Measurements from ENCODE around the gene EEF1E1. TPM values are rescaled to one million over a fixed set of nuclear protein-coding genes. Genes with fewer than 3 reads are reported as not detected.

EEF1E1 gene
- total and polyA plus RNA-seq, 2 experiments from 2014 or later = 46.7 to 61.3 TPM

DNA sequence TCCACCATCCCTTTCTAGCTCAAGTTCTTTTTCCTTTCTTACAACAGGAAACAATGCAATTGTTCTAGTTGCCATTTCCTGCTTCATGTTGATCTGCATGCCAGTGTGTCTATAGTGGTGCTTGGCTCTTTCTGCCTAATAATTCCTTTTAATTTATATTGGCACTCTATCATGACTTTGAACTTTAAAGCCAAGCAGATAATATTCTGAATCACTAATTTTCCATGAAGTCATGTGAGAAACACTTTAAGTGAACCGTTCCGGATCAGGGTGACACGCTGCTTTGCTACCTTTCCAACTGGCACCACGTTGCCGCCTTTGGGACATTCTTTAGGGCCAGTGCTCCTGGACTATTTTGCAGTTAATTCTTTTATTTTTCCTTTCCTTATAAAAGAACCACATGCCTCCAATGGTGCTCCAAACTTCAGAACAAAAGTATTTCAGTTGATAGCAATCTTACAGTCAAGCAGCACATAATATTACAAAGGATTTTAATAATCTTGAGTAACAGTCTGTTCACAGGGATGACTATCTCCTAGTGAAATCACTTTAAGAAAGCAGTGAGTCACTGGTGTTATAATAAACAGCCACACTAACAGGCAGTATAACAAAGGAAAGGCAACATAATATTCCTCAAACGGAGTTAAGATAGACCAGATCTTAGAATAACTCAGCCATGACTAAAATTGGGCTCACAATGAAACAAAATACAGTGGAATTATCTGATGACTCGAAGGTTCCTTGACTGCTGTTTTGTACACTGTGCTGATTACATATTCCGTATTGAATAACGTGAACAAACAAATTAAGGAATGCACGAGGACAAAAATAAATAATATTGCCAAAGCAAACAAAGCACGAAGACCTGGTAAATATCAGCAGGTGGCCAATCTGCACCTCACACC lies 19.1 kb downstream of the EEF1E1 start:
- 0 out of 2 replicates have a peak, but pooled peaks have one; percentile 57 for TF ChIP-seq EZH2phosphoT487 (IDR thresholded peaks at IDR 0.05; ENCODE audit: insufficient read depth, low read depth)
- TF ChIP-seq EZH2 (IDR thresholded peaks at IDR 0.05; ENCODE audit: insufficient read depth, poor library complexity, severe bottlenecking) = no peak
- Histone ChIP-seq H3K4me2 (ENCODE audit: unreplicated experiment) (peak overlapping the region; percentile 83), H3K79me2 (ENCODE audit: insufficient read depth) (peaks cover 27% of the 10 kb centered on the region), H4K20me1 (ENCODE audit: insufficient read depth) (no peaks in the 10 kb centered on the region), H3K4me1 (ENCODE audit: insufficient read depth) (peaks cover 67% of the 10 kb centered on the region), H2AFZ (0 out of 2 replicates have a peak overlapping the region, but pooled peaks have one; percentile 12), H3K9ac (peak overlapping the region; percentile 59), H3K36me3 (ENCODE audit: low read depth) (peaks cover 4% of the 10 kb centered on the region; the same call in 1 of the 2 replicates), H3K27me3 (replicated peaks; ENCODE audit: insufficient read depth) (no peaks in the 10 kb centered on the region), H3K4me3 (peak overlapping the region; percentile 49), H3F3A (ENCODE audit: insufficient read depth) (peaks cover 67% of the 10 kb centered on the region), H3K9me3 (ENCODE audit: low read depth) (no peaks in the 10 kb centered on the region), H3K27ac (peak overlapping the region; percentile 90), H3K9me2 (ENCODE audit: insufficient read depth) (no peaks in the 10 kb centered on the region)
- 12% methylated on average over 11 of the region's 11 CpGs for WGBS, 2 experiments (ENCODE audit: low coverage in 1 of 2, low lambda C conversion rate in 2 of 2, missing lambda C conversion rate in 2 of 2)
- in situ Hi-C loops (cut with MboI) = no loop called here
- DNase-seq = peak; percentile 96

DNA sequence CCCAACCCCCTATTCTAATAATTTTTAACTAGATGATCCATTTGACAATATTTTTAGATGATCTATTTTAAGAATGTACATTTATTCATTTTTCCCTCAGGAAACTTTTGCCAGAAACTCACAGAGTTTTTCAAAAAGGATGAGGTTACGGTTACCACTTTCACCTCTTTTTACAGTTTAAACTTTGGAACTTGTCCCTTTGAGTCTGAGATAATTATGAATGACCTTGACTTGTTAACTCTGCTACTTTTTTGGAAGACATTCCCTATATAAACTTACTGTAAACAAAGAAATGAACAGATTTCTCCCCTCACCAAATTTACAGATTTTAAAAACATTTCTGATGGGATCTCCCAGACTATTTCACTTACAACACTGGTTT lies 19.8 kb downstream of the EEF1E1 start:
- H3K9ac ChIP-seq = peak overlapping the region; percentile 59
- in situ Hi-C loops (cut with MboI) = no loop called here
- no peaks in the 10 kb centered on the region for H3K9me3 ChIP-seq (ENCODE audit: low read depth)
- peaks cover 67% of the 10 kb centered on the region for H3F3A ChIP-seq (ENCODE audit: insufficient read depth)
- no peak for DNase-seq
- H3K4me1 ChIP-seq (ENCODE audit: insufficient read depth) = peaks cover 67% of the 10 kb centered on the region
- H3K4me2 ChIP-seq (ENCODE audit: unreplicated experiment) = peak overlapping the region; percentile 83
- peak overlapping the region; percentile 49 for H3K4me3 ChIP-seq
- H3K36me3 ChIP-seq (ENCODE audit: low read depth) = no peaks in the 10 kb centered on the region
- TF ChIP-seq EZH2phosphoT487 (IDR thresholded peaks at IDR 0.05; ENCODE audit: insufficient read depth, low read depth) (no peak), EZH2 (IDR thresholded peaks at IDR 0.05; ENCODE audit: insufficient read depth, poor library complexity, severe bottlenecking) (no peak)
- H3K27ac ChIP-seq = peak overlapping the region; percentile 90
- 0 out of 2 replicates have a peak overlapping the region, but pooled peaks have one; percentile 12 for H2AFZ ChIP-seq
- H4K20me1 ChIP-seq (ENCODE audit: insufficient read depth) = no peaks in the 10 kb centered on the region
- no peaks in the 10 kb centered on the region for H3K9me2 ChIP-seq (ENCODE audit: insufficient read depth)
- no peaks in the 10 kb centered on the region for H3K27me3 ChIP-seq (replicated peaks; ENCODE audit: insufficient read depth)
- 96 to 100% methylated on average over 1 of the region's 1 CpG for WGBS, 2 experiments (ENCODE audit: low coverage in 1 of 2, low lambda C conversion rate in 2 of 2, missing lambda C conversion rate in 2 of 2)
- peaks cover 30% of the 10 kb centered on the region for H3K79me2 ChIP-seq (ENCODE audit: insufficient read depth)

DNA sequence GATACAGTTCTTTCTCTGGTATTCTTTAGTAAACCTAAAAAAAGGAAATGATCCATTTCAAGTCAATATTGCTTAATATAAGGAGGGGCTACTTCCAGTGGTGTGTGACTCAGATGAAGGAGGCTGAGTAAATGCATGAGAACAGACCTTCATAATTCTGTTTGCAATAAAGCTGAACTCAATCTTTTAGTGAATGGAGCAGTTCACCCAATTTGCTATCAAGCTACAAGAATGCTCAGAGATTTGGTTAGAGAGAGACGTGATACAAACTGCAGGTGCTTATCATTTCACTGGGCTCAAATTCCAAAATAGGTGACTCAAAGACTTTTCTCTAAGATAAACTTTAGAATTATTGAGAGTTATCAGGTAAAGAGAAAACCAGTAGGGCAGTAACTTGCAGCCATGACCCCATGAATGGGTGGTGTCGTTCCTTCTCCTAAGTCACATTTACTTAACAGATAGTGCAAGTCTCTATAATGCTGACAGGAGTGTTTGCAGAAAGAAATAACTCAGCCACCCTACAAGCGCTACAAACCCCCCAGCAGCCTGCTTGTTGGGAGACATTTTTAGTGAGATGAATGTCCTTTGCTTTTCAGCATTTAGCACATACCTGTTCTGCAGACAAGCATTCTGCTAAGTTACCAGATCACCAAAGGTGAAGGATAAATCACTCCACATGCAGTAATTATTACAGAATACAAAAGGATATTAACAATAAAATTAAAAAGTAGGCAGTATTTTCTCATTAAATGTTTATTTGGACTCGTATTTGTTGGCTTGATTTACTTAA lies 21.8 kb downstream of the EEF1E1 start:
- 56 to 57% methylated on average over 4 of the region's 4 CpGs for WGBS, 2 experiments (ENCODE audit: low coverage in 1 of 2, low lambda C conversion rate in 2 of 2, missing lambda C conversion rate in 2 of 2)
- Histone ChIP-seq H3K4me2 (ENCODE audit: unreplicated experiment) (peak overlapping the region; percentile 73), H3K27me3 (replicated peaks; ENCODE audit: insufficient read depth) (no peaks in the 10 kb centered on the region), H3K27ac (peak overlapping the region; percentile 71), H3K4me1 (ENCODE audit: insufficient read depth) (peaks cover 61% of the 10 kb centered on the region), H3K9ac (no peak overlapping the region; the same call in 1 of the 2 replicates), H3K4me3 (0 out of 2 replicates have a peak overlapping the region, but pooled peaks have one; percentile 25), H3F3A (ENCODE audit: insufficient read depth) (peaks cover 58% of the 10 kb centered on the region), H4K20me1 (ENCODE audit: insufficient read depth) (no peaks in the 10 kb centered on the region), H3K79me2 (ENCODE audit: insufficient read depth) (peaks cover 30% of the 10 kb centered on the region), H3K9me3 (ENCODE audit: low read depth) (no peaks in the 10 kb centered on the region), H3K9me2 (ENCODE audit: insufficient read depth) (no peaks in the 10 kb centered on the region), H2AFZ (peak overlapping the region; percentile 21; the same call in 1 of the 2 replicates), H3K36me3 (ENCODE audit: low read depth) (no peaks in the 10 kb centered on the region)
- DNase-seq = peak; percentile 90
- TF ChIP-seq EZH2phosphoT487 (IDR thresholded peaks at IDR 0.05; ENCODE audit: insufficient read depth, low read depth) = no peak
- TF ChIP-seq EZH2 (IDR thresholded peaks at IDR 0.05; ENCODE audit: insufficient read depth, poor library complexity, severe bottlenecking) = no peak
- in situ Hi-C loops (cut with MboI) = no loop called here

DNA sequence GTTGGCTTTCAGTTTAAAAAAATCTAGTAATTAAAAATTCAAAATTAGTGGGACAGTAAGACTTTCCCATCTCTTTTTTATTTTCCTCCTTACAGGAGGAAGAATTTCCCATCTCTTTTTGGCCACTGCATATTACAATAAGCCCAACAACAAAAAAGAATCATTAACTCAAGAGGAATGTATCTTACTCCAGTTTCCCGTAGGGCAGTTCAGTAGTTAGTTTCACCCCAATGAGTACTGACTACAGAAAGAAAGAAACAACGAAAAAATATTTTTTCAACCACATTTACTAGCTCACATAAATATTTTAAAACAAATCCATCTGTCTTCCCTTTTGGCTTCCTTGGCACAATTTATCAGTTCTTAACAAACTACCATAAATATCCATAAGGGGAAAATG lies 23.2 kb downstream of the EEF1E1 start:
- Histone ChIP-seq H3K4me1 (ENCODE audit: insufficient read depth) (peaks cover 55% of the 10 kb centered on the region), H3K9me2 (ENCODE audit: insufficient read depth) (no peaks in the 10 kb centered on the region), H3F3A (ENCODE audit: insufficient read depth) (peaks cover 54% of the 10 kb centered on the region), H3K9ac (no peak overlapping the region), H4K20me1 (ENCODE audit: insufficient read depth) (no peaks in the 10 kb centered on the region), H3K36me3 (ENCODE audit: low read depth) (no peaks in the 10 kb centered on the region), H2AFZ (no peak overlapping the region), H3K79me2 (ENCODE audit: insufficient read depth) (peaks cover 30% of the 10 kb centered on the region), H3K4me3 (no peak overlapping the region), H3K27ac (0 out of 2 replicates have a peak overlapping the region, but pooled peaks have one; percentile 71), H3K4me2 (ENCODE audit: unreplicated experiment) (no peak overlapping the region), H3K9me3 (ENCODE audit: low read depth) (no peaks in the 10 kb centered on the region), H3K27me3 (replicated peaks; ENCODE audit: insufficient read depth) (no peaks in the 10 kb centered on the region)
- no peak for DNase-seq
- no peak for TF ChIP-seq EZH2phosphoT487 (IDR thresholded peaks at IDR 0.05; ENCODE audit: insufficient read depth, low read depth)
- no peak for TF ChIP-seq EZH2 (IDR thresholded peaks at IDR 0.05; ENCODE audit: insufficient read depth, poor library complexity, severe bottlenecking)
- WGBS, 2 experiments (ENCODE audit: low coverage in 1 of 2, low lambda C conversion rate in 2 of 2, missing lambda C conversion rate in 2 of 2) = 51 to 52% methylated on average over 2 of the region's 2 CpGs
- in situ Hi-C loops (cut with MboI) = no loop called here

Data from GM23248 (cell line).